Germinal center (tissue), 1 donor: ENCODE measurements around the gene TRPM3.

ENCODE experiments used
- DNase-seq: peaks from one replicate; pipeline ENCODE4 v3.0.0; 2012; ENCODE audit warnings: mixed read lengths, low spot score

Gene TRPM3

GRCh38 chr9:70517926-70518610 is 603.4 kb downstream of the TRPM3 start:
- no peak for DNase-seq

- DNase-seq: no peak
Measured at GRCh38 chr9:70514273-70514672, 607.1 kb downstream of the TRPM3 start.

- no peak for DNase-seq
Measured at GRCh38 chr9:70511858-70512257, 609.6 kb downstream of the TRPM3 start.

GRCh38 chr9:70510157-70510770 is 611.2 kb downstream of the TRPM3 start:
- no peak for DNase-seq

GRCh38 chr9:70506159-70506558 is 615.3 kb downstream of the TRPM3 start:
- DNase-seq: no peak

GRCh38 chr9:70504834-70505233 is 616.6 kb downstream of the TRPM3 start:
- no peak for DNase-seq

- no peak for DNase-seq
Measured at GRCh38 chr9:70502690-70503089, 618.7 kb downstream of the TRPM3 start.

- no peak for DNase-seq
Measured at GRCh38 chr9:70500793-70501192, 620.6 kb downstream of the TRPM3 start.

GRCh38 chr9:70499621-70500020 is 621.8 kb downstream of the TRPM3 start:
- DNase-seq: no peak

GRCh38 chr9:70498866-70499265 is 622.6 kb downstream of the TRPM3 start:
- no peak for DNase-seq

- no peak for DNase-seq
Measured at GRCh38 chr9:70496244-70496643, 625.2 kb downstream of the TRPM3 start.

GRCh38 chr9:70495514-70495913 is 625.9 kb downstream of the TRPM3 start:
- DNase-seq: no peak

- no peak for DNase-seq
Measured at GRCh38 chr9:70494221-70494620, 627.2 kb downstream of the TRPM3 start.

GRCh38 chr9:70493029-70493428 is 628.4 kb downstream of the TRPM3 start:
- DNase-seq: no peak

- no peak for DNase-seq
Measured at GRCh38 chr9:70492319-70492777, 629.1 kb downstream of the TRPM3 start.

GRCh38 chr9:70491426-70492318 is 629.7 kb downstream of the TRPM3 start:
- no peak for DNase-seq

GRCh38 chr9:70490478-70490877 is 630.9 kb downstream of the TRPM3 start:
- no peak for DNase-seq

GRCh38 chr9:70488793-70489105 is 632.7 kb downstream of the TRPM3 start:
- DNase-seq: no peak

GRCh38 chr9:70488098-70488792 is 633.2 kb downstream of the TRPM3 start:
- DNase-seq: no peak

- DNase-seq: no peak
Measured at GRCh38 chr9:70486127-70486526, 635.3 kb downstream of the TRPM3 start.

GRCh38 chr9:70485273-70485858 is 636.1 kb downstream of the TRPM3 start:
- DNase-seq: no peak
